Bronchial epithelial cell (primary cell): ENCODE measurements around the gene DTX4. TPM values are rescaled to one million over a fixed set of nuclear protein-coding genes. Genes with fewer than 3 reads are reported as not detected.

Experiments used
- DNase-seq: peaks from one replicate; pipeline ENCODE4 v3.0.0-alpha.2; 2010; ENCODE audit warnings: low read depth
- FAIRE-seq: peaks from 2 replicates; lab custom pipeline; 2011; peaks lifted over from hg19 to GRCh38; lab: Jason Lieb, UNC
- H3K27me3 ChIP-seq: 2 replicates; pipeline ENCODE4 v1.5.1; 2011; ENCODE audit warnings: low read length; ENCODE audit not compliant: control insufficient read depth, insufficient read depth
- H3K36me3 ChIP-seq: 2 replicates; pipeline ENCODE4 v1.5.1; 2011; ENCODE audit warnings: low read length; ENCODE audit not compliant: control insufficient read depth, insufficient read depth
- H3K4me3 ChIP-seq: 2 replicates; pipeline ENCODE4 v1.5.1; 2011; ENCODE audit warnings: mild to moderate bottlenecking, low read depth, low read length, control low read depth
- CTCF ChIP-seq: IDR thresholded peaks from 2 replicates; pipeline ENCODE4 v1.5.1; 2011; ENCODE audit warnings: mild to moderate bottlenecking, moderate library complexity, low read length, control low read depth, inconsistent platforms; ENCODE audit not compliant: insufficient read depth, severe bottlenecking
- total RNA-seq: library from RNA; depleted of rRNA; stranded (reverse); fragments of >200 nt; gene quantifications from 2 replicates; pipeline ENCODE4 v1.2.1, GENCODE V29; 2014

The DTX4 gene
- total RNA-seq, 1 donor from 2014 or later, result 2.4 TPM

GRCh38 chr11:59181746-59182456 lies 10.0 kb downstream of the DTX4 start:
- Histone ChIP-seq H3K27me3 (no peaks in the 10 kb centered on the region), H3K4me3 (no peak overlapping the region), H3K36me3 (peaks cover 8% of the 10 kb centered on the region)
- FAIRE-seq, result peak; percentile 77
- no peak for DNase-seq
- no peak for TF ChIP-seq CTCF

GRCh38 chr11:59182457-59183151 lies 10.7 kb downstream of the DTX4 start:
- peaks cover 8% of the 10 kb centered on the region for H3K36me3 ChIP-seq
- H3K4me3 ChIP-seq, result no peak overlapping the region
- DNase-seq (peak; percentile 41), FAIRE-seq (no peak)
- peak; percentile 73 for TF ChIP-seq CTCF
- no peaks in the 10 kb centered on the region for H3K27me3 ChIP-seq

GRCh38 chr11:59183771-59184170 lies 11.8 kb downstream of the DTX4 start:
- no peak for TF ChIP-seq CTCF
- H3K36me3 ChIP-seq, result peaks cover 9% of the 10 kb centered on the region
- no peak overlapping the region for H3K4me3 ChIP-seq
- no peaks in the 10 kb centered on the region for H3K27me3 ChIP-seq
- FAIRE-seq, result no peak
- DNase-seq, result no peak

- Histone ChIP-seq H3K4me3 (no peak overlapping the region), H3K36me3 (peaks cover 12% of the 10 kb centered on the region), H3K27me3 (no peaks in the 10 kb centered on the region)
- no peak for DNase-seq
- TF ChIP-seq CTCF, result no peak
- FAIRE-seq, result peak; percentile 75
Observed at GRCh38 chr11:59184691-59185339, 12.9 kb downstream of the DTX4 start.

- FAIRE-seq (no peak), DNase-seq (no peak)
- Histone ChIP-seq H3K27me3 (no peaks in the 10 kb centered on the region), H3K36me3 (peaks cover 12% of the 10 kb centered on the region), H3K4me3 (no peak overlapping the region)
- no peak for TF ChIP-seq CTCF
Observed at GRCh38 chr11:59185386-59185945, 13.5 kb downstream of the DTX4 start.
